Progenitor cell of endocrine pancreas (in vitro differentiated cells): ENCODE results near the gene CMIP. TPM values are rescaled to one million over a fixed set of nuclear protein-coding genes. Genes with fewer than 3 reads are reported as not detected.

Experiments
- DNase-seq: peaks from one replicate; pipeline ENCODE4 v3.0.0; 2021; ENCODE audit warnings: low spot score; ENCODE audit not compliant: unreplicated experiment
- H3K27ac Mint-ChIP-seq: 2 replicates; pipeline ENCODE4 v1.8.0; 2021; ENCODE audit warnings: mild to moderate bottlenecking, moderate library complexity, mixed read lengths
- H3K27me3 Mint-ChIP-seq: 2 replicates; pipeline ENCODE4 v1.8.0; 2021; ENCODE audit warnings: mixed read lengths
- H3K36me3 Mint-ChIP-seq: 2 replicates; pipeline ENCODE4 v1.8.0; 2022; ENCODE audit warnings: mixed read lengths; ENCODE audit not compliant: insufficient read depth
- H3K4me1 Mint-ChIP-seq: 2 replicates; pipeline ENCODE4 v1.8.0; 2021; ENCODE audit warnings: low read depth, mixed read lengths
- H3K4me3 Mint-ChIP-seq: 2 replicates; pipeline ENCODE4 v1.8.0; 2021; ENCODE audit warnings: low read depth, mild to moderate bottlenecking, moderate library complexity, mixed read lengths
- H3K9me3 Mint-ChIP-seq: 2 replicates; pipeline ENCODE4 v1.8.0; 2021; ENCODE audit warnings: low read depth, mixed read lengths
- CTCF ChIP-seq: fragments of 200-600 bp; sonication (generic); IDR thresholded peaks from one replicate; pipeline ENCODE4 v1.5.0; 2021; ENCODE audit warnings: antibody characterized with exemption, mild to moderate bottlenecking; ENCODE audit not compliant: unreplicated experiment
- long read RNA-seq: library from polyadenylated mRNA; unstranded; transcript quantifications from one replicate; pipeline ENCODE4 v2.0.0, GENCODE V29; 2020
- total RNA-seq: library from RNA; stranded (reverse); gene quantifications from 2 replicates; pipeline ENCODE4 v1.2.1, GENCODE V29; 2021

CMIP gene
- 62.5 and 62.7 TPM in 2 replicates for total RNA-seq
- long read RNA-seq, partial matches to known transcripts = 3 of 10 reads
- long read RNA-seq, other reads (novel, unspliced or antisense) = 7 of 10 reads

- Mint-ChIP-seq H3K4me3 (peak within 1 kb of the TSS; percentile 90), H3K9me3 (no peaks in the 10 kb centered on the region), H3K27me3 (peaks cover 34% of the 10 kb centered on the region), H3K27ac (peak within 1 kb of the TSS; percentile 98), H3K4me1 (peaks cover 32% of the 10 kb centered on the region), H3K36me3 (no peaks in the 10 kb centered on the region)
- no peak for TF ChIP-seq CTCF
- DNase-seq = peak; percentile 74
These were observed at the start of gene CMIP for GRCh38 chr16:81444448-81445121. CMIP (plus strand) TSS chr16:81444808.

- TF ChIP-seq CTCF = no peak
- Mint-ChIP-seq H3K9me3 (no peaks in the 10 kb centered on the region), H3K4me1 (no peaks in the 10 kb centered on the region), H3K27me3 (no peaks in the 10 kb centered on the region), H3K4me3 (no peak overlapping the region), H3K36me3 (peaks cover 9% of the 10 kb centered on the region), H3K27ac (no peak overlapping the region)
- no peak for DNase-seq
These were observed 49.5 kb upstream of the CMIP start for GRCh38 chr16:81394966-81395655.

GRCh38 chr16:81397058-81397878 lies 47.3 kb upstream of the CMIP start:
- peaks cover 4% of the 10 kb centered on the region for H3K36me3 Mint-ChIP-seq
- TF ChIP-seq CTCF = no peak
- H3K27me3 Mint-ChIP-seq = no peaks in the 10 kb centered on the region
- H3K9me3 Mint-ChIP-seq = no peaks in the 10 kb centered on the region
- no peak overlapping the region for H3K4me3 Mint-ChIP-seq
- no peaks in the 10 kb centered on the region for H3K4me1 Mint-ChIP-seq
- H3K27ac Mint-ChIP-seq = no peak overlapping the region
- no peak for DNase-seq

- Mint-ChIP-seq H3K9me3 (no peaks in the 10 kb centered on the region), H3K4me3 (no peak overlapping the region), H3K4me1 (no peaks in the 10 kb centered on the region), H3K27me3 (no peaks in the 10 kb centered on the region), H3K36me3 (peaks cover 4% of the 10 kb centered on the region), H3K27ac (no peak overlapping the region)
- DNase-seq = no peak
- TF ChIP-seq CTCF = no peak
These were observed 46.6 kb upstream of the CMIP start for GRCh38 chr16:81397879-81398520.

GRCh38 chr16:81399909-81400308 lies 44.7 kb upstream of the CMIP start:
- Mint-ChIP-seq H3K4me3 (no peak overlapping the region), H3K4me1 (no peaks in the 10 kb centered on the region), H3K9me3 (no peaks in the 10 kb centered on the region), H3K36me3 (no peaks in the 10 kb centered on the region), H3K27ac (no peak overlapping the region), H3K27me3 (peaks cover 5% of the 10 kb centered on the region)
- no peak for TF ChIP-seq CTCF
- DNase-seq = no peak
